Mesenchymal stem cell (in vitro differentiated cells and primary cell): ENCODE data around the gene LAMC3.

Experiments
- DNase-seq: peaks from one replicate; pipeline ENCODE4 v3.0.0-alpha.2; 2013
- H2AFZ ChIP-seq: one replicate; pipeline ENCODE4 v1.6.1; 2013; ENCODE audit warnings: low read depth, mild to moderate bottlenecking, control low read depth, inconsistent platforms, low read length, moderate library complexity
- H2AK5ac ChIP-seq: 2 replicates; pipeline ENCODE4 v1.6.1; 2013; ENCODE audit warnings: low read length, moderate library complexity, mild to moderate bottlenecking, inconsistent platforms; ENCODE audit not compliant: severe bottlenecking
- H2BK120ac ChIP-seq: one replicate; pipeline ENCODE4 v1.6.1; 2013; ENCODE audit warnings: low read depth, mild to moderate bottlenecking, inconsistent platforms, low read length, moderate library complexity
- H2BK12ac ChIP-seq, 2 experiments: one replicate each; pipeline ENCODE4 v1.6.1; 2013; ENCODE audit warnings: inconsistent platforms in 2 of 2, low read length in 2 of 2, mild to moderate bottlenecking in 2 of 2, moderate library complexity in 2 of 2, control low read depth in 1 of 2
- H2BK15ac ChIP-seq: one replicate; pipeline ENCODE4 v1.6.1; 2013; ENCODE audit warnings: mild to moderate bottlenecking, low read depth, inconsistent platforms; ENCODE audit not compliant: poor library complexity, severe bottlenecking
- H2BK5ac ChIP-seq: 2 replicates; pipeline ENCODE4 v1.6.1; 2013; ENCODE audit warnings: low read depth, mild to moderate bottlenecking, low read length, control low read depth, inconsistent platforms; ENCODE audit not compliant: poor library complexity, severe bottlenecking
- H3K14ac ChIP-seq, 2 experiments: one replicate each; pipeline ENCODE4 v1.6.1; 2013; ENCODE audit warnings: inconsistent platforms in 2 of 2, low read length in 2 of 2, control low read depth in 1 of 2, mild to moderate bottlenecking in 1 of 2, moderate library complexity in 1 of 2
- H3K18ac ChIP-seq, 2 experiments: one replicate each; pipeline ENCODE4 v1.6.1; 2013; ENCODE audit warnings: inconsistent platforms in 2 of 2, low read length in 2 of 2, control low read depth in 1 of 2, low read depth in 1 of 2, mild to moderate bottlenecking in 1 of 2
- H3K23ac ChIP-seq, 2 experiments: one replicate each; pipeline ENCODE4 v1.6.1; 2013; ENCODE audit warnings: inconsistent platforms in 2 of 2, low read length in 2 of 2, mild to moderate bottlenecking in 2 of 2, moderate library complexity in 2 of 2, control low read depth in 1 of 2
- H3K27ac ChIP-seq: 2 replicates; pipeline ENCODE4 v1.5.1; 2013; ENCODE audit warnings: mild to moderate bottlenecking, moderate library complexity, low read length, control low read depth, inconsistent platforms; ENCODE audit not compliant: poor library complexity, severe bottlenecking
- H3K27me3 ChIP-seq, 2 experiments: 2 replicates each; pipeline versions ENCODE4 v1.6.1 to v1.7.0; 2013; ENCODE audit warnings: low read length in 2 of 2, mild to moderate bottlenecking in 2 of 2, moderate library complexity in 2 of 2, control low read depth in 1 of 2, inconsistent platforms in 1 of 2; ENCODE audit not compliant: control insufficient read depth in 1 of 2, insufficient read depth in 1 of 2
- H3K36me3 ChIP-seq, 2 experiments: 2 replicates each; pipeline versions ENCODE4 v1.6.1 to v1.7.0; 2013; ENCODE audit warnings: low read length in 2 of 2, control low read depth in 1 of 2, inconsistent platforms in 1 of 2, low read depth in 1 of 2, mild to moderate bottlenecking in 1 of 2; ENCODE audit not compliant: insufficient read depth in 2 of 2, control insufficient read depth in 1 of 2
- H3K4ac ChIP-seq, 2 experiments: one replicate each; pipeline ENCODE4 v1.6.1; 2013; ENCODE audit warnings: inconsistent platforms in 2 of 2, low read length in 2 of 2, mild to moderate bottlenecking in 2 of 2, moderate library complexity in 2 of 2, control low read depth in 1 of 2, low read depth in 1 of 2
- H3K4me1 ChIP-seq: 2 replicates; pipeline ENCODE4 v1.6.1; 2013; ENCODE audit warnings: low read depth, low read length, control low read depth; ENCODE audit not compliant: control insufficient read depth, insufficient read depth
- H3K4me2 ChIP-seq: 2 replicates; pipeline ENCODE4 v1.6.1; 2013; ENCODE audit warnings: low read length, mild to moderate bottlenecking, inconsistent platforms; ENCODE audit not compliant: poor library complexity, severe bottlenecking
- H3K4me3 ChIP-seq, 2 experiments: 2 replicates each; pipeline versions ENCODE4 v1.5.1 to v1.7.0; 2013; ENCODE audit warnings: low read length in 2 of 2, mild to moderate bottlenecking in 2 of 2, control low read depth in 1 of 2, low read depth in 1 of 2; ENCODE audit not compliant: insufficient read depth in 1 of 2
- H3K79me1 ChIP-seq: replicated peaks from 2 replicates; pipeline ENCODE4 v1.6.1; 2013; ENCODE audit warnings: mild to moderate bottlenecking, control low read depth, low read length, inconsistent platforms; ENCODE audit not compliant: poor library complexity, severe bottlenecking
- H3K9ac ChIP-seq: 2 replicates; pipeline ENCODE4 v1.7.0; 2013; ENCODE audit warnings: mild to moderate bottlenecking, low read length, moderate library complexity
- H3K9me3 ChIP-seq: 2 replicates; pipeline ENCODE4 v1.7.0; 2013; ENCODE audit warnings: mild to moderate bottlenecking, low read length; ENCODE audit not compliant: control insufficient read depth
- H4K8ac ChIP-seq: one replicate; pipeline ENCODE4 v1.6.1; 2013; ENCODE audit warnings: inconsistent platforms, mild to moderate bottlenecking, low read length, moderate library complexity
- H4K91ac ChIP-seq: one replicate; pipeline ENCODE4 v1.6.1; 2013; ENCODE audit warnings: mild to moderate bottlenecking, low read length, inconsistent platforms
- WGBS: methylation state at CpG from one replicate; pipeline ENCODE4 v1.1.7; 2013; ENCODE audit warnings: mixed read lengths; 5-methylcytosine and 5-hydroxymethylcytosine counted together

The LAMC3 gene

GRCh38 chr9:131006601-131007000, 2.4 kb upstream of the LAMC3 start:
- no peak overlapping the region for H2BK5ac ChIP-seq
- no peak overlapping the region for H4K8ac ChIP-seq
- no peaks in the 10 kb centered on the region for H3K36me3 ChIP-seq
- H3K4ac ChIP-seq = no peak overlapping the region
- H3K4me2 ChIP-seq = no peak overlapping the region
- H3K14ac ChIP-seq = no peak overlapping the region
- H3K4me3 ChIP-seq = no peak overlapping the region
- H2AFZ ChIP-seq = no peak overlapping the region
- DNase-seq = no peak
- peaks cover 8% of the 10 kb centered on the region for H3K4me1 ChIP-seq
- no peak overlapping the region for H3K18ac ChIP-seq
- no peak overlapping the region for H2AK5ac ChIP-seq
- no peak overlapping the region for H3K23ac ChIP-seq
- no peak overlapping the region for H3K9ac ChIP-seq
- H2BK15ac ChIP-seq = no peak overlapping the region
- no peak overlapping the region for H2BK120ac ChIP-seq
- H2BK12ac ChIP-seq = no peak overlapping the region
- H4K91ac ChIP-seq = no peak overlapping the region
- H3K9me3 ChIP-seq = no peaks in the 10 kb centered on the region
- H3K79me1 ChIP-seq = no peaks in the 10 kb centered on the region
- H3K27me3 ChIP-seq = peaks cover 35 to 39% of the 10 kb centered on the region in 2 experiments
- 100% methylated on average over 2 of the region's 4 CpGs for WGBS
- H3K27ac ChIP-seq = no peak overlapping the region

GRCh38 chr9:131008086-131008485, 888 bp upstream of the LAMC3 start:
- Histone ChIP-seq H3K4ac (no peak overlapping the region), H3K27me3 (peaks cover 46 to 49% of the 10 kb centered on the region in 2 experiments)
- WGBS = 96% methylated on average over 11 of the region's 11 CpGs

GRCh38 chr9:131008563-131008908, 438 bp upstream of the LAMC3 start:
- H4K8ac ChIP-seq = no peak overlapping the region
- no peaks in the 10 kb centered on the region for H3K79me1 ChIP-seq
- no peak overlapping the region for H3K23ac ChIP-seq
- peak overlapping the region; percentile 17 for H3K9ac ChIP-seq
- H4K91ac ChIP-seq = no peak overlapping the region
- H2BK12ac ChIP-seq = no peak overlapping the region
- H3K4me3 ChIP-seq = peak overlapping the region in 1 of 2 experiments; percentile 64
- H3K4me1 ChIP-seq = peaks cover 14% of the 10 kb centered on the region
- H2BK120ac ChIP-seq = no peak overlapping the region
- peak overlapping the region; percentile 53 for H3K4me2 ChIP-seq
- no peak overlapping the region for H2AFZ ChIP-seq
- no peaks in the 10 kb centered on the region for H3K36me3 ChIP-seq
- no peaks in the 10 kb centered on the region for H3K9me3 ChIP-seq
- WGBS = 62% methylated on average over 8 of the region's 8 CpGs
- no peak overlapping the region for H3K18ac ChIP-seq
- no peak for DNase-seq
- H3K4ac ChIP-seq = no peak overlapping the region
- no peak overlapping the region for H3K14ac ChIP-seq
- no peak overlapping the region for H2BK15ac ChIP-seq
- no peak overlapping the region for H2BK5ac ChIP-seq
- no peak overlapping the region for H3K27ac ChIP-seq
- peaks cover 50 to 52% of the 10 kb centered on the region in 2 experiments for H3K27me3 ChIP-seq
- no peak overlapping the region for H2AK5ac ChIP-seq

More at GRCh38 chr9:131008086-131008485, 888 bp upstream of the LAMC3 start:
- Histone ChIP-seq H2BK12ac (no peak overlapping the region), H3K36me3 (no peaks in the 10 kb centered on the region), H3K9me3 (no peaks in the 10 kb centered on the region), H3K4me2 (no peak overlapping the region), H2BK5ac (no peak overlapping the region), H3K4me3 (no peak overlapping the region), H2AK5ac (no peak overlapping the region), H3K9ac (no peak overlapping the region), H2AFZ (no peak overlapping the region), H3K14ac (no peak overlapping the region), H4K91ac (no peak overlapping the region), H3K27ac (no peak overlapping the region), H3K18ac (no peak overlapping the region), H4K8ac (no peak overlapping the region), H3K4me1 (peaks cover 14% of the 10 kb centered on the region), H2BK15ac (no peak overlapping the region), H2BK120ac (no peak overlapping the region), H3K79me1 (no peaks in the 10 kb centered on the region), H3K23ac (no peak overlapping the region)
- DNase-seq = no peak

DNA sequence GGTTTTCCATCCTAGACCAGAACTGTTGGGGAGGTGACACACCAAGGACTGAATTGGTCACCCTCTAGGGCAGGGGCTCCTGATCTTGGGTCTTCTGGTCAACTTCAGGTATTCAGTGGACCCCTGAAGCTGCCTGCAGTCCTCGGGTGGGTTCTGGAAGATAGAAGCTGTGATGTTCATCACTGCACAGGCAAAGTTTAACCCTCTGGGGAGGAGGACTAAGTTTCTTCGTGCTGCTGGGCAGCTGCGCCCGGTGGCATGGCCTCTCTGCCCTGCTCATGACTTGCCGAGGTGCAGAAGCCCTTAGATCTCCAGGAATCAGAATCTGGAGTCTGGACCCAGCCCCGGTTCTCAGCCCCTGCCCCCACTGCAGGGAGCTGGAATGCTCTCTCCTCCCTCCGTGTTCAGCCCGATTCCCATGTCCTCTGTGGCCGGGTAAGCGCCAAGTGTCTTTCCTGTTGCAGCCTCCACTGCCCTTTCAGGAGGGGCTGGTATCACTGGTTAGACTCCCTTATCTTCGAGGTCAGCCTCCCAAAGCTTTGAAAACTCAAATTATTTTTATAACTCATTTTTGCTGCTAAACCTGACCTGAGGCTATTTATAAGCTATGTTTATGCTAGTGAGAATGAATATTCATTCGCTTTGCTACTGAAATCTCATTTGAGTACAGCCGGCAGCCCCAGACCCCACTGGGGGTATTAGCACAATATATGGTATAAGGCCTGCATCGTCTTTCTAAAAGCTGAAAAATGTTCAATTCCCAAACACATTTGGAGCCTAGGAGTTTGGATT, 1.7 kb downstream of the LAMC3 start:
- Histone ChIP-seq H2BK12ac (no peak overlapping the region), H3K79me1 (no peaks in the 10 kb centered on the region), H3K18ac (no peak overlapping the region), H3K14ac (no peak overlapping the region), H3K27ac (no peak overlapping the region), H3K27me3 (peaks cover 51 to 60% of the 10 kb centered on the region in 2 experiments), H3K4me2 (no peak overlapping the region), H3K4me3 (no peak overlapping the region), H2AFZ (no peak overlapping the region), H4K8ac (no peak overlapping the region), H3K36me3 (no peaks in the 10 kb centered on the region), H3K4ac (no peak overlapping the region), H2AK5ac (no peak overlapping the region), H4K91ac (no peak overlapping the region), H2BK15ac (no peak overlapping the region), H3K9me3 (no peaks in the 10 kb centered on the region), H2BK5ac (no peak overlapping the region), H2BK120ac (no peak overlapping the region), H3K9ac (no peak overlapping the region), H3K4me1 (peaks cover 15% of the 10 kb centered on the region), H3K23ac (no peak overlapping the region)
- 76% methylated on average over 13 of the region's 14 CpGs for WGBS
- DNase-seq = no peak
